GM19035 (cell line): Measurements from ENCODE around the gene ZC2HC1B.

Experiments used
- ATAC-seq: cut with Tn5 transposase; IDR thresholded peaks from one replicate; pipeline ENCODE4 v1.9.1; 2021; ENCODE audit not compliant: unreplicated experiment

Gene ZC2HC1B

GRCh38 chr6:143959927-143960326 lies 95.7 kb downstream of the ZC2HC1B start:
- ATAC-seq, result no peak

DNA sequence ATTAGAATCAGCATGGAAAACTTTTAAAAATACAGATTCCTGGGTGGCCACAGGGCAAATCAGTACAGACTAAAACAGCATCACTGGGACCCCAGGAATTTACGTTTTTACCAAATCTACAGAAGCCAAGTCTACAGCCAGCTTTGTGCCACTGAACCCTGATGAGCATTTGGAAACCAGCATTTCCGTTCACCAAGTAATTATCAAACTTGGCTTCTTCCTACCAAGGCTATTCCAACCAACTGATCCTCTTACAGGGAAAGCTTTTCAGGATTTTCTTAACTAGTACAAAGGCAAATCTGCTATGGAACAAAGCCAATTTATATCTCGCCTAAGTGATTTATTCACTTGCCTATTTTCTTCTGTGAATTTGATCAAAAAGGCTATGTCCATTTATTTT lies 96.8 kb downstream of the ZC2HC1B start:
- no peak for ATAC-seq

DNA sequence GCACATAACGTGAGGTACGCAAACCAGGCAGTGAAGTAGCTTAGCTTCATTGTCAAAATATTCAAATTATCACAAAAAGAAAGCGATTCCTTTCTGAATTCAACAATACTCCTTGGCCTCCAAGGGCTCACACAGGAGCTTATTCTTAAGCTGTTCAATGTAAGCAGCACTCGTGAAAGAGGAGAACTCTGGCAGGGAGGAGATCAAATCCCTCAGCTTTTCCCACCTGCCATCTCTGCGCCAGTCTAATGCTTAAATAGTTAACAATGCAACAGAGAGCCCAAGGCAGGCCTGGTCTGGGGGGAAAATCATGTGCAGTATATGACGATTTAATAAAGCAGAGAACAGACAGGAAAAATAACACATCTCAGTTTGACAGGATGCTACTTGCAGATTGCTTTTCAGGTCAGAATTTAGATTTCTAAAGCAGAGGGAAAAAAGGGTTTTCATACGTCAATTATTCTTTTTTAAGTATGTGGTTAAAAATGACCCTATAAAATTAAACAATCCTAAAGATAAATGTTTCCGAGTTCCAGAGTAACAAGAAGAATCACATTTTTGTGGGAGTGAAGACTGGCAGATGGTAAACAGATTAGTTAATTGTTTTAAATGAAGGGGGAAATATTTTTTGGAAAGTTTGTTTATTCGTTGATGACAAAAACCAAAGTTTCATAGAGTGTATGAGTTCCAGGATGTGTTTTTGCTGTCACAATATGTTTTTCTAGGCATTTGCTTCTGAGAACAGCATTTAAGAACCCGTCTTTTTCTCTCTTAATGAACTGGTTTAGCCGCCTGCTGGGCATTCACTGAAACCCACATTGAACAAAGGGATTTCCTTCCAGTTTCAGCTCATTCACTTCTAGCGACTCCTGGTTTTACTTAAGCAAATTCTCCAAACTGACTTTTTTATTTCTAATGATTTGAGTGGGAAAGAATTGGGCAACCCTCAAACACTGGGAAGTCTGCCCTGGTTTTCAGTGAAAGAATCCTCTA lies 97.9 kb downstream of the ZC2HC1B start:
- no peak for ATAC-seq

DNA sequence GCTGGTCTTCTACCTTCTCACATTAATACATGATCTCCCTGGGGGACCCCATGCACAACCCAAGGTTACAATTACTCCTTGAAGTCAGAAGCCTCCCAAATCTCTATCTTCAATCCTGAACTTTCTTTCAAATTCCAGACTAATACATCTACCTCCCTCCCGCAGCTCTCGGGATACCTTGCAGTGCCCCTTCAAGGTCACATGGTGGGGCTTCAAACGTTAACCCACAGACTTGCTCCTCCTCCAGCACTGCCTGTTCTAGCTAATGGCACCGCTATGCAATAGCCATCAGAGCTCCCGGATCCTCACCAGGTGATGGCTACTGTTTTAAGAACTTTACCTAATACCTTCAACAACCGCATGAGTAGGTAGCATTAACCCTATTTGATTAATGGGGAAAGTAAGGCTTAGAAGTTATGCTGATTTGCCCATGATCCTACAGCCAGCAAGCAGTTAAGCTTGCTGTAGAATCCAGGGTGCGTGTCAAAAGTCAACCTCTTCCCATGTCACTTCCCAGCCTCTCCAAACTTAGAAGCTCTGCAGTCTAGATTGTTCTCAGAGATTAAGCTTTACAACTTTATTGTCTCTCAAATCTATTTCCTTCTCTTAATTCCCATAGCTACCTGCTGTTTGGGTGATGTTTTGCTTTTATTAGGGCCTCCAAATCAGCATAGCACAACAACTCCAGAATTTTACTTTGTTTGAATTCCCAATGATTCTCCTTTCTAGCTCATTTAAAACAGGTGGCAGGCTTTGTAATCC lies 99.1 kb downstream of the ZC2HC1B start:
- ATAC-seq, result no peak

GRCh38 chr6:143964674-143965081 lies 100.4 kb downstream of the ZC2HC1B start:
- no peak for ATAC-seq

GRCh38 chr6:143965503-143966171 lies 101.4 kb downstream of the ZC2HC1B start:
- no peak for ATAC-seq

- no peak for ATAC-seq
Observed at GRCh38 chr6:143966312-143966711, 102.0 kb downstream of the ZC2HC1B start.

GRCh38 chr6:143967706-143968376 lies 103.6 kb downstream of the ZC2HC1B start:
- ATAC-seq, result no peak

GRCh38 chr6:143969077-143969476 lies 104.8 kb downstream of the ZC2HC1B start:
- ATAC-seq, result no peak

DNA sequence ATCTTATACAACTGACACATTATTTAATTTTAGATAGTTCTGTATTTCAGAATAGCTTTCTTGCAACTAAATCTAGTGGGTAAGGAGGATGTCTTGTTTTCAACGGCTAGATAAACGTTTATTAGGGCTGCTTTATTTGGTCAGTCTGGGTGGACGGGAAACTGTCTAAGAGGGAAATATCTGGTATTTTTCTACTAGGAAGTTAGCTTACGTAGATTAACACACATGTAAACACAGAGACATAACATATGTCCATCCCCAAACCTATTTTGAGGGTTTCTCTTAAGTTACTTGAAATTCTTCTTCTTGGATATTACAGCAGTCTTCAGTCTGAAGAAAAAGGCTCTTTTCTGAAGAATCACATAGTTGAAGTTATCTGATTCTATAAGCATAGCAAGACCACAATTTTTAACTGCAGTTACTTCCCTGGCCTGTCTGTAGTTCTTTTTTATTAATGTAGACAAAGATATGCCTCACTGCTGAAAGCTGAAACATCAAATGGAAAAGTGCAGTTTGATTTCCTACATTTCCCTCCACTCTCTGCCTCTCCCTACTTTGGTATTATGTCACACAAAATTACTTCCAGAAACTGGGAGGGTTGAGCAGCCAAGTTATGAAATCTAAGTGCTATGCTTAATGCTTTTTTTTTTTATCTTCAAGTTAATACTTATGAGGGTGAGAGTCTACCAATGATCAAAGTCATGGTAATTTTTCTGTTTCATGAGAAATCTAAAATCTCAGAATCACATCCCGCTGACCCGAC lies 106.4 kb downstream of the ZC2HC1B start:
- ATAC-seq, result no peak

- ATAC-seq, result no peak
Observed at GRCh38 chr6:143971482-143972205, 107.4 kb downstream of the ZC2HC1B start.

DNA sequence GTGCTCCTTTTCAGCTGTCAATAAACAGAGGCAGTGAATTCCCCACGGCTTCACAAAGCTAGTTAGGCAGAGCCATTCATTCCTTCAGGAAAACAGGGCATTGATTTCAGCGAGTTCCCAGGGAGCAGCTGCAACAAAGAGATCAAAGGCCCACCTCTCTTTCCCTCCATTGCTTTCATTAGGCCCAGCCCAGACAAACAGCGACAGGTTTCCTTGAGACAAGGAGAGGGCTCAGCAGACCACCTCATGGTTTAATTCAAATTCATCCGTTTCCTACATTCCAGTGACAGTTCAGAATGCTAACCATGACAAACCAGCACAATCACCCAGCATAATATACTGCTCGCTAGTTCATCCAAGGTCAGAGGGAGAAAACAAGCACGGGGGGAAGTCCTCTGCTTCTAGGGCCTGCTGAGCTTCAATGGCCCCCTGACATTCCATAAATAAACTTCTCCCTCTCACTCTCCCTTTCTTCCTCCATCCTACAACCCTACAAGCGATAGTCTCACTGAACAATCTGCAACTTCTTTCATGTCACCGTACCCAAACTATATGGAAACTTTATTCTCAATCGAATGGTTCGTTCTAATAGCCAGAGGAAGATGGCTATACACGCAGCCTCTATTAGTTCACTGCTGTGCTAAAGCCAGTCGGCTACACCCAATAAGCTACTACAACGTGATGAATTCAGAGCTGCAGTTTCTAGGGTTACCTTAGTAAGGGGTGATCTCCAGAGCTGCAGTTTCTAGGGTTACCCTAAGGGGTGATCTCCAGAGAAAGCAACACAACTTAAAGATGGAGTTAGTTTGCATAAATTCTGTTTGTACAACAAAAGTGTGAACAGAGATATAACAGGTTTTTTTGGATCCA lies 109.1 kb downstream of the ZC2HC1B start:
- no peak for ATAC-seq

- ATAC-seq, result no peak
Observed at GRCh38 chr6:143974089-143974488, 109.8 kb downstream of the ZC2HC1B start.

DNA sequence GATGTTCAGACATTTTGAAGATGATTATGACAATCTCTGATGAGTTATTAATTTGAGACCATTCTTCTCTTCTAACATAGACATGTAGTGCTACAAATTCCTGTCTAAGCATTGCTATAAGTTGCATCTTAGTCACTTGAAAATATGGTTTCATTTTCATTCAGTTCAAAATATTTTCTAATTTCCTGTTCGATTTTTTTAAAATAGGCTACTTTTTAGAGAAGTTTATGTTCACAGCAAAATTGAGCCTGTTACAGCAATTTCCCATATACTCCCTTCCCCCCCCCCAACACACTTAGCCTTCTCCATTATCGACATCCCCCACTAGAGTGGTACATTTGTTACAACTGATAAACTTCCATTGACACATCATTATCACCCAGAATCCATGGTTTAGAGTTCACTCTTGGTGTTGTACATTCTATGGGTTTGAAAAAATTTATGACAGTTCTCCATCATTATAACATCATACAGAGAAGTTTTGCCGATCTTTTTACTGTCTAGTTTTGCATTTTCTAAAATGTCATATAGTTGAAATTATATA lies 112.6 kb downstream of the ZC2HC1B start:
- no peak for ATAC-seq

DNA sequence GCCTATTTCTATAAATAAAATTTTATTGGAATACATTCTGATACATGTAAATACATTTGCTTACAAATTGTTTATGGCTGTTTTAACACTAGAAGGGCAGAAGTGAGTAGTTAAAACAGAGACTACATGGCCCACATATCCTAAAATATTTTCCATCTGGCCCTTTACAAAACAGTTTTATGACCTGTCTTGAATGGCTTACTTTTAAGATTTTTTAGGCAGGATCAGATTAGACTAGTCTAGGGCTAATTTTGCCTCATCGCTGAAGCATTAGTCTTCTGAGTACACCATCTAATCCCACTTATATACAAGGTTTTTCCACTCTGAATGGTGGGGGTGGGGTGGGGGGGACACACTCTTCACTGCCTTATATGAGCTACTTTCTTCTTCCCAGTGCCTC lies 116.6 kb downstream of the ZC2HC1B start:
- no peak for ATAC-seq

GRCh38 chr6:143982968-143983367 lies 118.7 kb downstream of the ZC2HC1B start:
- ATAC-seq, result no peak

- ATAC-seq, result no peak
Observed at GRCh38 chr6:143984666-143985065, 120.4 kb downstream of the ZC2HC1B start.

- ATAC-seq, result no peak
Observed at GRCh38 chr6:143986463-143987065, 122.3 kb downstream of the ZC2HC1B start.
